Measurements from ENCODE around the gene CDC37.

CDC37 gene

DNA sequence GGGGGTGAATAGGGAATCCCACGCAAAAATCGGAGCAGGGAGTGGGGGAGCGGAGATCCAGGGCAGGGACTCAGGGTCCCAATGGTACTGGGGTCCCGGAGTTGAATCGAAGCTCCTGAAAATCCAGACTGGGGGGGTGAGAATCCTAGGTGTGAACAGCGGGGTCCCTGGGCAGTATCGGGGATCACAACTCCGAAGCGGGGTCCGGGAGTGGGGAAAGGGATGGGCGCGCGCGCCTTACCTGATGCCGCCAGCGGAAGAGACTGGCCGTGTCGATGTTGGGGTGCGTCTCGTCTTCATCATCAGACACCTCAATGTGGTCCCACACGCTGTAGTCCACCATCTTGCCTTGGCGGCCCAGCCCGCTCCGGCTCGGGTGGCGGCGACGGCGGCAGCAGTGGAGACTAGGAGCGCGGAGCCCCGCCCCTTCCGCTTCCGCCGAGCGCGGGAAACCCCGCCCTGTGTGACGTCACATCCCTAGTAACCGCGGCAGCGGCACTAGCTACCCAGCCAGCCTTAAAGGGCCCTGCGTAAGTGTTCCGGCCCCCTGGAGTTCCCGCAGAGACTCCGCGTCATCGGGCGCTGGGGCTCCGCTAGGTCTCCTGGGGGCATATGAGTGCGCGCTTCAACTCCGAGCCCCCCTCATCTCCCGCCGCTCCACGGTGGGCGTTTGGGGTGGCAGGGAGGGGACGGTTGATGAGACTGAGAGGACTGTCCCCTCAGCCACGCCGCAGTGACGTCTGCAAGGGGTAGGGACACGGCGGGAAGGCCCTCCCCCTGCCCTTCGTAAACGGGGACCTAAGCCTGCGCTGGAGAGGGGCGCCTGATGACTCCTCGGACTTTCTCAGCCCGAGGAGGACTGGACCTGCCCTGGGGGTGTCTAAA lies at the start of gene CDC37:
TSS of gene CDC37 (minus strand) at position 406 of the 885 bp plus-strand sequence. CDS start at position 343, 63 bp downstream.
- peak; percentile 91 to 98 (median 98) for DNase-seq

DNA sequence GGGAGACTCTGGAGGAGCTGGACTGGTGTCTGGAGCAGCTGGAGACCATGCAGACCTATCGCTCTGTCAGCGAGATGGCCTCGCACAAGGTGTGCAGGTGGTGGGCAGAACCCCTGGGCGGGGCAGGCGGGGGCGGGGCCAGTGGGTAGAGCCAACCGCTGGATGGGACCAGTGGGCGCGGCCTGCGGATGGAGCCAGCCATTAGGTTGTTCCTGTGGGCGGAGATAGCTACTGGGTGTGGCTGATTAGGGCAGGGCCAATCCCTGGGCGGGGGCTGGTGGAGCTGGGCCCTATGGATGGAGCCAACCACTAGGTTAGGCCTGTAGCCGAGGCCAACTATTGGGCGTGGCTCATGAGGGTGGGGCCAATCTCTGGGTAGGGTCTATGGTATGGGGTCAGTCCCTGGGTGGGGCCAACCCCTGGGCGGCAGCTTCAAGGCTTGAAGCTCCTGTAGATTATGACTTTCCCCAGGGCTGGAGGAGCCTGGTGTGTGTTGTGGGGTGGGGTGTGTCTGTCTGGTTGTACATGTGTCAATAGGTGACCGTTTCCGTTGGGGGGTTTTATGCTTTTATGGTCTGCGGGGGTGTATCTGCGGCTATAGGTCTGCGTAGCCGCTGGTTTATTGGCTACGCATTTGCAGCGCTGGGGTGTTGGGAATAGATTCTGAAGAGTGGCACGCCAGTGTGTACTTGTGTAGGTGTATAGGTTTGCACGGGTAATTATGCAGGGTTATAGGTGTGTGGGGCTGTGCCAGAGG lies 47.7 kb upstream of the CDC37 start:
- no peak for DNase-seq

DNA sequence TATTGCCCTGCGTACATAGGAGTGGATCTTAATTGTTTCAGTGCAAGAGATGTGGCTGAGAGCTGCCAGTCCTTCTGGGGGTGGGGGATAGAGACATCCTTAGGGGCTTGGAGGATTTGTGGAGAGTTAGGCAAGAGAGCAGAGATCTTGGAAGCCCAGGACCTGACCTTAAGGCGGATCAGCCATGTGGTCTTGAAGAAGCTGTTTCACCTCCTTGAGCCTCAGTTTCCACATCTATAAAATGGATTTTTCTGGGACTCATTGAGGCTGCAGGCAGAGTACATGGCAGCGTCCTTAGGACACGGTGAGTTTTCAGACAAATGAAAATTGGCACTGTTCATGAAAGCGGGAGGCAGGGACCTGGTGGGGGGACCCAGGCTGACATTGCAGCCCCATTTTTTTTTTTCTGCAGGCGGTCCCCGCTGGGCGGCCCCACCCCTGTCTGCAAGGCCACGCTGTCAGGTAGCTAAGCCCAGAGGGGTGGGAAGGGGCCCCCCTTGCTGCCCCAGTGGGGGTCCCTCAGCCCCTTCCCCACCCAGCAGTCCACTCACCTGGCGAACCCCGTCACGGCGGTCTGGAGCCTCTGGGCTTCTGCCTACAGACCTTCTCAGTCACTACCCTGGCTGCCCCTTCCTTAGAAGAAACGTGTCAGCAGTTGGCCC lies 47.0 kb upstream of the CDC37 start:
- no peak for DNase-seq

DNA sequence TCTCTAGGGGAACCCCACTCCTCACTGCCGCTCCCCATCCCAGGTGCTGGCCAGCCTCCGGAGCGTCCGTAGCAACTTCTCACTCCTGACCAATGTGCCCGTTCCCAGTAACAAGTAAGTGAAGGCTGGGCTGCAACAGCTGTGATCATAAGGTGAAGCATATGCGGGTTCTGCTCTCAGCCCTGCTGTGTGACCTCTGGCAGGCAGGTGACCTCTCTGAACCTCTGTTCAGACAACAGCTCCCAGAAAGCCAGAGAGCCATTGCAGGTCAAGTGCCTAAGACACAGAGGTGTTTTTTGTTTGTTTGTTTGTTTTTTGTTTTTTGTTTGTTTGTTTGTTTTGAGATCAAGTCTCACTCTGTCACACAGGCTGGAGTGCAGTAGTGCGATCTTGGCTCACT lies 45.7 kb upstream of the CDC37 start:
- no peak for DNase-seq

DNA sequence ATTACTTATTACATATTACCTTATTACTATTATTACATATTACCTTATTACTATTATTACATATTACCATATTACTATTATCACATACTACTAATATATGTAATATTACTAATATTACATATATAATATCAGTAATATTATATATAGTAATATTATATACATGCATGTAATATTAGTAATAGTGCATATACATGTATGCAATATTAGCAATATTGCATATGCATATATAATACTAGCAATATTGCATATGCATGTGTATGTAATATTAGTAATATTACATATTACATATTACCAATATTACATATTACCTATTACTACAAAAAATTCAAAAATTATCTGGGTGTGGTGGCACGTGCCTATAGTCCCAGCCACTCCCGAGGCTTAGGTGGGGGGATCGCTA lies 39.4 kb upstream of the CDC37 start:
- DNase-seq = no peak

DNA sequence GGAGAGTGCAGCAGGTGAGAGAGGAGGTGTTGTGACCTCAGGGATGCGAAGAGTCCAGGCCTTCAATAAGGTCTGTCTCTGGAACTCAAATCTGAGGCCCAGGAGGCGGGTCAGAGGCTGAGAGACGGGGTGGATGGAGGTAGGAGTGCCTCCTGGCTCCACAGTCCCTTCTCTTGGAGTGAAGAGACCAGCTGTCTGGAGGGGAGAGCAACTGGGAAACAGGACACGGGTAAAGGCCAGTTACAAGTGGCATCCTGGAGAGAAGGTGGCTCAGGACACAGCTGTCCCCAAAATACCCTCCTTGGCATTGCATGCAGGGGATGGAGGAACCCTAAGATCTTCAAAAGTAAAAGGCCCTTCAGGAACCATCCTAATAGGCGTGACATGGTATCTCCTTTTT lies 36.2 kb upstream of the CDC37 start:
- DNase-seq = no peak

DNA sequence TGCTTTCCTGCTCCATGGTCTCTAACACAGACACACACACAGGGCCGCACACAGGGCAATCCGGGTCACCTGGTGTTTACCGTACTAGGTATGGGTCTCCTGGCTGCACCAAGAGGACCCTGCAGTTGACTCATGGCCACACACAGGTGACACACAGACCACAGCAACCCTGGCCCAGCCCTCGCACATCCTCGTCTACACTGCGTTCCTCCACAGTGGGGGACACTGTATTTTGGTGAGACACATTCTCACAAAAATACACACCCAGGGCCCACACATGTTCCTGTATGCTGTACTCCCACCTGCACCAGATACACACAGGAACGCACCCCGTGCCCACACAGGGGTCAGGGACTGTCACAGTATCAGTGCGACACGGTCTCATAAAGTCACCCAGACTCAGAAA lies 29.8 kb upstream of the CDC37 start:
- DNase-seq = no peak

DNA sequence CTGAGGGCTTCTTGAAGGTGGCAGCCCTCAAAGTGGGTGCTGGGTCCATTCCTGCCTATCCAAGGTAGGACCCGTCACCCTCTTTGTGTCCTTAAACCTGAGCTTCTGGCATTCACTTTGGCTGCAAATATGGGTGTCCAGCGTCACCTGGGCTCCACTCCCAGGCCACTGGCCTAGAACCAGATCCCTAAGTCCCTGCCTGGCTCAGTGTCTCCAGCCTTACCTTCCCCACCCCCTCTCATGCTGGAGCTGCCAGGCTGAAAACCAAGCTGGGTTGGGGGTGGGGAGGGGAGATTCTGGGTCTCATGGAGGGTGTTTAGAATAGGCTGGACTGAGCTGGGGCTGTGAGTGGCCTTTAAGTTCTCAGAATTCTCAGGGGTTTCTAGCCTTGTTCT lies 29.4 kb upstream of the CDC37 start:
- no peak for DNase-seq

DNA sequence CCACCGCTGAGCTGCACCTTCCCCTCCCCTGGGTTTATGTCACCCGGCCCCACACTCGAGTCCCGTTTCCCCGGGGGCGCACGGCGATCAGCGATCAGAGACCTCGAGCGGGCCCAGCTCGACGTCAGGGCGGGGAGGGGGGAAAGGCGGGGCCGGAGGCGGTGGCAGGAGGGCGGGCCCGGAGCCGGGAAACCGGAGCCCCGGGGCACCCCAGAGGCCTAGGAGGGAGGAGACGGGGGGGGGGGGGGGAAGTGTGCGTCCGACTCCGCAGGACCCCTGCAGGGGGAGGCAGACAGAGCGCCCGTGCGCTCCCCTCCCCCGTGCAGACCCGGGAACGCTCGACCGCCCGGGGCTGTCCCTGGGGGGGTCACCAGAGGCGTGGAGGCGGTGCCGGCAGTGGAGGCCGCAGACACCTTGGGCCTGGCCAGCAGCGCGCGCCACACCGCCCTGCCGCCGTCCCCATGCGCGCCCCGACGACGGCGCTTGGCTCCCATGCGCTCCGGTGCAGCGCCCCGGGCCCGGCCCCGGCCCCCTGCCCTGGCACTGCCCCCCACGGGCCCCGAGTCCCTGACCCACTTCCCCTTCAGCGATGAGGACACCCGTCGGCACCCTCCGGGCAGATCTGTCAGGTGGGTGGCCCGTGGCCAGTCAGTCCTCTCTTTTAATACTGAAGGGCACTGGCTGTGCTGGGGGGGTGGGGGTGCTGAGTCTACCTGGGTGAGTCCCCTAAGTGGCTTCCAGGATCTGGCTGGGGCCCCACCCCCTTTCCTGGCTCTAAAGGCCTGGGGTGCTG lies 28.8 kb upstream of the CDC37 start:
- peak in 2 of 3 experiments; percentile 40 to 43 for DNase-seq

DNA sequence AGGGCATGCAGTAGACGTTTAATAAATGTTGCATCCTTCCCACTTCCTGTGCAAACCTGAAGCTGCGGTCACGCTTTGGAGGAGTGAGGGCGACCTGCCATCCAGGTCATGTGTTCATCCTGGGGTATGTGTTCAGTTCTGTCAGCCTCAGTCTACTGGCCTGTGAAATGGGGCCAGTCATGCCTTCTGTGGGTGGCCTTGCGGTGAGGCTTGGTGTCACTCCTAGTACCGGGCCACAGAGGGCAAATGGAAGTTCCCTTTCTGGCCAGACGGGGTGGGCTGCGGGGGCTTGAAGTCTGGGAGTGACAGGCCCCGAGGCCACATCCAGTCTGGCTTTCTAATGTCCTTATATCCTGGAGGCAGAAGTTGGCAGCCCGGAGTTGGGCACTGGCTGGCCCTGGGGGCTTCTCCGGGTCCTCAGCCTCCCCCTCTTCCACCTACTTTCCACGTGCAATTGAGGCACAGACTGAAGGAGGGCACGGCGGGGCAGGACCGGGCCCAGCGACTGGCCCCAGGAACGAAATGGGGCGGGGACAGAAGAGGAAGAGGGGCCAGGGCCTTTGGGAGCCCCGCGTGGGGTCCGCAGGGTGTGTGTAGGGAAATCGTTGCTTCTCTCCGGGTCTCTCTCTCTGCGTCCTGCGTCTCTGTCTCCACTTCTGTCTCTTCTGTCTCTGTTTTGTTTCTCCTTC lies 28.1 kb upstream of the CDC37 start:
- no peak for DNase-seq

DNA sequence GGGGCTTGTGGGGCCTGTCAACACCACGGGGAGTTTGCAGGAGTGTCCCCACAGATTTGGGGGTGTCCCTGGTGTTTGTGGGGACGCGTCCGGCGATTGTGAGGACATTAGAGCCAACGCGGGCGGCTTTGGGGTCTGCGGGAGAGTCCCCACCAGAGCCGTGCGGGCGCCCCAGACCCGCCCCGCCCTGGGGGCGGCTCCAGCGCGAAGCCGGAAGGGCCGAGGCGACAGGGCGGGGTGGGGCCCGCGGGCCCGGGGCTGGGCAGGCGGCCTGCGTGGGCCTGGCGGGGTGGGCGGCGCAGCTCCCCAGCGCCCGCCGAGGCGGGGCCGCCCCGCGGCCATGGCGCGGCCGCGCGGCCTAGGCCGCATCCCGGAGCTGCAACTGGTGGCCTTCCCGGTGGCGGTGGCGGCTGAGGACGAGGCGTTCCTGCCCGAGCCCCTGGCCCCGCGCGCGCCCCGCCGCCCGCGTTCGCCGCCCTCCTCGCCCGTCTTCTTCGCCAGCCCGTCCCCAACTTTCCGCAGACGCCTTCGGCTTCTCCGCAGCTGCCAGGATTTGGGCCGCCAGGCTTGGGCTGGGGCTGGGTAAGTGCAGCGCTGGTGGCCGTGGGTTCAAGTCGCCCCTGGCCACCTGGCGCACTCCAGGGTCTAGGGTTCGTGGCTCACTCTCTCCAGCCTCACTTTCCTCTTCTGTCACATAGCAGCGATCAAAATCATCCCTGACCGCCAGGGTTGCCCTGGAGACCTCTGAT lies 27.3 kb upstream of the CDC37 start:
- DNase-seq = no peak

DNA sequence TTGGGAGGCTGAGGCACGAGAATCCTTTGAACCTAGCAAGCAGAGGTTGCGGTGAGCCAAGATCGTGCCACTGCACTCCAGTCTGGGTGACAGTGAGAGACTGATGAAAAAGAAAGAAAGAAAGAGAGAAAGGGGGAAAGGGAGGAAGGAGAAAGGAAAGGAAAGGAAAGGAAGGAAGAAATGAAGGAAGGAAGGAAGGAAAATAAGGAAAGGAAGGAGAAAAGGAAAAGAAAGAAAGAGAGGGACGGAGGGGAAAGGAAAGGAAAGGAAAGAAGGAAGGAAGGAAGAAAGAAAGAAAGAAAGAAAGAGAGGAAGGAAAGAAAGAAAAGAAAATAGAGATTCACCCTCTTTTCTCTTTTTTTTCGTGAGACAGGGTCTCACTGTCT lies 25.6 kb upstream of the CDC37 start:
- no peak for DNase-seq

DNA sequence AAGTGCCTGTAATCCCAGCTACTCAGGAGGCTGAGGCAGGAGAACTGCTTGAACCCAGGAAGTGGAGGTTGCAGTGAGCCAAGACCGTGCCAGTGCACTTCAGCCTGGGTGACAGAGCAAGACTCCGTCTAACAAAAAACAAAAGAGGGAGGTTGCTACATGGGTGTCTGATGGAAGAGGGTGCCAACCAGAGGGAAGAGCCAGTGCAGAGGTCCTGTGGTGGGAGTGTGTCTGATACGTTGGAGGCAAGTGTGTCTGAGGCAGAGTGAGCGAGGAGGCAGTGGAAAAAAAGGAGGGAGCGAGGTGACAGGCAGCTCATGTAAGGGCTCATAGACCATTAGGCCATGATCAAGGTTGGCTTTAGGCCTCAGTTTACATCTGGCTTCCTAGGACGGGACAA lies 23.8 kb upstream of the CDC37 start:
- DNase-seq = no peak

DNA sequence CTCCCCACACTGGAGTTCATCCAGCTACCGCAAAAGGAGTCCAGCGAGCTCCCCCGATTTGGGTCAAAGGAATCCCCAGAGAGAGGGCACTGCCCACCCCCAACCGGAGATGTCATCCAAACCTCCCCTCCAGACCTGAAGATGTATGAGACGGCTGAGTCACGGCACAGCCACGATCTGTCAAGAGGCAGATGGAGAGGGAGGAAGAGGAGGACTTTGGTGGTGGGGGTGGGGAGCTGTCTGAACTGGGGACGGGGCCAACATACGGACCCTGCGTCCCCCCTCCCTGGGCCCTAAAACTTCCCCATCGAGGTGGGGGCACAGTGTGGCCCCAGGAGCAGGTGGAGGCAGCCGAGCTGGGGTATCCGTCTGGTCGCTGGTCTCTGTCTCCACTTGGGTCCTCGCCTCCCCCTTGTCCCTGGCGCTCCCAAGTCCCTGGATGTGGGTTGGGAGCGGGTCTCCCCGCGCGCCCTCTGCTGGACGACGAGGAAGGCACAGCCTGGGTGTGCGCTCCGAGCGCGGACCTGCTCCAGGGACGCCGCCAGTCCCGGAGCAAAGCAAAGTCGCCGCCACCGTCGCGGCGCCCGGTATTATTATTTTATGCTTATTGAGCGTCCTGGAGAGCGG lies 20.8 kb upstream of the CDC37 start:
- DNase-seq = peak; percentile 23 to 78 (median 70)

DNA sequence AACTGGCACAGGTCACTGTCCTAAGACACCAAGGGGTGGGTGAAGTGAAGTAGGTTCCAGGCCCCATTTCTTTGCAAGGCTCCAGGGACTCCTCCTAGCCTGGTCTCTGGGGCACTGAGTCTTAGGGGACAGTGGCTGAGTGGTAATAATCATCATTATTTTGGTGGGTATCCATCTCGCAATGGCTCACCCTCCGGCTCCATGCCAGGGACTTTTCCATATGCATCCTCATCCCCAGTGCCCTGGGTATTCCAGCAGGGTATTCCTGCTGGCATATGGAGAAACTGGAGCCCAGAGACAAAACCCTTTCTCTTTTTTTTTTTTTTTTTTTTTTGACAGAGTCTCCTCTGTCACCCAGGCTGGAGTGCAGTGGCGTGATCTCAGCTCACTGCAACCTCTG lies 19.5 kb upstream of the CDC37 start:
- DNase-seq = no peak

DNA sequence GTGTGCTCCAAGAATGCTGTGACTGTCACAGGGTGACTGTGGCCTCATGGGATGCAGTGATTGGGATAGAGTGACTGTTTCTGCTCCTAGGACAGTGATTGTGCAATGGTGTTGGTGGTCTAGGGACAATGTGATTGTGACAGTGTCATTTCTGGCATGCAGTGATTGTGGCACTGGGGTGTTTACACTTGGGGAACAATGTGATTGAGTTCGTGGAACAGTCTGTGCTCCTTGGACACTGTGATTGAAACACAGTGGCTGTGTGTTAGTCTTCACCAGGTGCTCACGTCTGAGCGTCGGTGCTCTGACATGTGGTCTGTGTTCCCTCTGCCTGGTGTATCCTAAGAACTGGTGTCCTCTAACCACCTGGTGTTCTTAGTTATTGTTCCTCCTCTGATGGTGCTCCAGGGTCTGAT lies 18.7 kb upstream of the CDC37 start:
- DNase-seq = no peak

DNA sequence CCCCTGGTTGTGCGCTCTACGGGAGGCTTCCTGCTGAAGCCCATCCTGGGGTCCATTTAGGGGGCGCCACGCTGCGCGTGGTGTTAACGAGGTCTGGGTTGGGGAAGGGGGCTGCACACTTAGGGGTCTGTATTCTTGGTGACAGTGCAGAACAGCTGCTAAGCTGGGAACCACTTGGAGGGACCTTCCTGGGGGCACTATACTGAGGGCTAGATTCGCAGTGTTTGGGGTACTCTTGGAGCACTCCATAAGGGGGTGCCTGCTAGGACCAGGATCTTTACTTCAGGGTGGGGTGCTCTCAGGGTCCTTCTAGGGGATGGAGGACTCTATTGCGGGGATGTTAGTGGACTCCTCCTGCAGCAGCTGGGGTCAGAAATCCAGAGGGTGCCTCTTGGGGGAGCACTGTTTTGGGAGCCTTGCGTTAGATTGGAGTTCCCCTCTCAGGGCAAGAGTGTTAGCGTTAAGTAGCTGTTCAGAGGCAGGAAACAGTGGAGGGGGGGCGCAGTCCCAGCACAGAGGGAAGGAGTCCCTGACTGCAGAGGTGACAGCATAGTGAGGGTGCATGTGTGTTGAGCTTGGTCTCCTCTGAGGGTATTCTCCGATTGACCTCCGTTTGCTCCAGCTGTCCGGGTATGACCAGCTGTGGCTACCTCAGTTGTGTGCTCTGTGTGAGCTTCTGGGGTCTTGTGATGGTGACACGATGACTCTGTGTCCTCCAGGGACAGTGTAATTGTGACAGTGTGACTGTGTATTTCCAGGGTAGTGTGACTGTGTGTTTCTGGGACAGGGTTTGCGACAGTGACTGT lies 18.1 kb upstream of the CDC37 start:
- DNase-seq = no peak

DNA sequence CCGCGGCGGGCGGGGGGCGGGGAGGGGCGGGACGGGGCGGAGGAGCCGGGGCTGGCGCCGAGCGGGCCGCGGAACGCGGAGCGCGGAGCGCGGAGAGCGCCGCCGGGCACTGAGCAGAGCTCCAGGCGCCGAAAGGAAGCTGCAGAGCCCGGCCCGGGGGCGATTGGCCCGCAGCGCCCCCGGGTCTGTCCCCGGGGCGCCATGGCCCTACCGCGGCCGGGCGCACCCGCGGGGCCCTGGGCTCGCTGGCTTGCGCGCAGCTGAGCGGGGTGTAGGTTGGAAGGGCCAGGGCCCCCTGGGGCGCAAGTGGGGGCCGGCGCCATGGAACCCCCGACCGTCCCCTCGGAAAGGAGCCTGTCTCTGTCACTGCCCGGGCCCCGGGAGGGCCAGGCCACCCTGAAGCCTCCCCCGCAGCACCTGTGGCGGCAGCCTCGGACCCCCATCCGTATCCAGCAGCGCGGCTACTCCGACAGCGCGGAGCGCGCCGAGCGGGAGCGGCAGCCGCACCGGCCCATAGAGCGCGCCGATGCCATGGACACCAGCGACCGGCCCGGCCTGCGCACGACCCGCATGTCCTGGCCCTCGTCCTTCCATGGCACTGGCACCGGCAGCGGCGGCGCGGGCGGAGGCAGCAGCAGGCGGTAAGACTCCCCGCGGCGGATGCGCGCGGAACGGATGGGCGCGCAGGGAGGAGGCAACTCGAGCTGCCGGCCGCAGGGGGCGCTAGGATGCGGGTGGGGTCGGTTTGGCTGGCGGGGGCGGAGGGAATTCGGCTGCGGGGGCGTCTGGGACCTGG lies 17.3 kb upstream of the CDC37 start, which contains the start of gene PDE4A:
TSS of gene PDE4A (plus strand) at position 95 of the 796 bp plus-strand sequence. CDS start at position 322, 227 bp downstream.
- DNase-seq = peak in 2 of 3 experiments; percentile 44 to 63

Measured in NCI-H1417 (cell line).